Measurements from ENCODE around the gene HGS. TPM values are rescaled to one million over a fixed set of nuclear protein-coding genes. Genes with fewer than 3 reads are reported as not detected.

HGS gene
- total and polyA plus RNA-seq, 2 of the 8 experiments (the other 6 are each of a cell fraction or from before 2014, with no cell fraction given), result 80.8 to 99.7 TPM

- TF ChIP-seq SAP30 (IDR thresholded peaks at IDR 0.05; ENCODE audit: insufficient read depth, insufficient replicate concordance, low read length), result no peak
- TF ChIP-seq EGR1 (IDR thresholded peaks at IDR 0.05; ENCODE audit: borderline replicate concordance, low read depth, low read length), result no peak
- TF ChIP-seq RBBP5 (IDR thresholded peaks at IDR 0.05; ENCODE audit: borderline replicate concordance, low read depth, low read length), result no peak
- no peak for TF ChIP-seq MAX (IDR thresholded peaks at IDR 0.05)
- no peak for TF ChIP-seq SP1 (IDR thresholded peaks at IDR 0.05; ENCODE audit: low read depth, low read length)
- TF ChIP-seq TCF12 (IDR thresholded peaks at IDR 0.05; ENCODE audit: low read depth, low read length), result no peak
- no peak for TF ChIP-seq NANOG (IDR thresholded peaks at IDR 0.05; ENCODE audit: insufficient read depth, low read depth, low read length, poor library complexity, severe bottlenecking)
Measured at GRCh38 chr17:81713004-81713555, 29.3 kb downstream of the HGS start (continued).

Measured in H1 (cell line).